UCSD-AML1 (cell line): ENCODE results near the gene MRPL58.
"Not testable (repeated sequence)": the region's sequence is repeated elsewhere in the genome, so short reads cannot be mapped to it uniquely, and the experiment has no call there.

Source experiments
- DNase-seq: peaks from one replicate; lab custom pipeline; 2025; ENCODE audit not compliant: unreplicated experiment; lab: John Stamatoyannopoulos, UW

Gene MRPL58

DNA sequence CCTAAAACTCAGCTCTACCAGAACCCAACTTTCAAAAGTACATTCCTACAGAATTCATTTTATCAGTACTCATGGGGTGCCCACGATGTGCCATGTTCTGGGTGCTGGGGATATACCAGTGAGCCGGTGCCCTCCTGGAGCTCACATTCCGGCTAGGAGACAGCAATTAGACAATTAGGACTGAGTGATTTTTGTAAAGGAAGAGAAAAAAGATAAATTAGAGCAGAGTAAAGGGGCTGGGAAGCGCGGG is 449 bp upstream of the MRPL58 start:
- DNase-seq: no peak

DNA sequence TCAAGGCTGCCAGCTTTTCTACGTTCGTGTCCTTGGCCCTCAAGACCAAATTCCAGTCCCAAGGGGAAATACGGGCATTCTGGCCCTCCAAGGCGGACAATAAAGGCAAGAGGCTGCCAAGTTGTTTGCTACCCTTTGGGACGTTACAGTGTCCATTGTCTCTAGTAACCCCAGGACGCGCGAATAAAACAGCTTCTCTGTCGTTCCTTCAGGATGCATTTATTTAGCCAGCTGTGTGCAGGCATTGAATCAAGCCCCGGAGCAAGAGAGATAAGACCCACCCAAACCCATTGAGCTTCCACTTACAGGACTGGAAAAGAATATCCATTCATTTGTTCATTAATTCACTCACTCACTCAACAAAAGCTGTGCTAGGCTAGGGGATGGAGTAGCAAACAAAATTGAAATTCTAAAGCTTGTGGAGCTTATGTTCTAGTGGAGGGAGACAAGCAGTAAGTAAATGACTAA is 656 bp downstream of the MRPL58 start:
- no peak for DNase-seq

DNA sequence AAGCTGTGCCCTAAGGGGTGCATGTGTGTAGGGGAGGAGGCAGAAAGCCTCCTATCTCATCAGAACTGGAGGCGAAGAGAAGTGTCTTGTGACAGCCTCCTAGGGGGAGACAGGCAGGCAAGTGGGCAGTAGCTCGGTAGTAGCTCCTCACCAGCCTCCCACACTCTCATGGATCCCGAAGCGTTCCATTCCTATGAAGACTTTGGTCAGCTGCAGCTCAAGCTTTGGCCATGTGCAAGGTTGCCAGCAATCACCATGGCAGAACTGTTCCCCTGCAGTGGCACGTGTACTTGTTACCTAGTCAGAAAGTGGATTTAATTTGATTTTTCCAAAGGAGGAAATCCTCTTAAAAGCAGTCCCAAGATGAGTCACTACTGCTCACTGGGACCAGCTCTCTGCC is 6.7 kb downstream of the MRPL58 start:
- no peak for DNase-seq

DNA sequence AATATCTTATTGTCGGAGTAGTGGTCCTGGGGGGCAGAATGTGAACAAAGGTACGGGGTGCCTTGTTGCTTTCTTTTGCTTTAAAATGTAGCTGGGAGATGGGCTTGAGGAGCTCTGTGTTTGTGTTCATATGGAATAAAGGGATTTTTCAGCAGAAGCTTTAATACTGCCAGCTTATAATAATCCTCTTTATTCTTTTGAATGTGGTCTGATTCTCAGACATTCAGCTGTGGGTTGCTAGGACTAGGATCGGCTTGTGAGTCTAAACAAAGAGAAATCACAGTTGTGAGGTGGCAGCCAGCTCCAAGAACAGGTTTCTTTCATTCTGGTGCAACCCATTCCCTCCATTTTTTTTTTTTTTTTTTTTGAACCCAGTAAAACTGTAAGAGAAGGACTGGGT is 7.2 kb downstream of the MRPL58 start:
- DNase-seq: no peak

DNA sequence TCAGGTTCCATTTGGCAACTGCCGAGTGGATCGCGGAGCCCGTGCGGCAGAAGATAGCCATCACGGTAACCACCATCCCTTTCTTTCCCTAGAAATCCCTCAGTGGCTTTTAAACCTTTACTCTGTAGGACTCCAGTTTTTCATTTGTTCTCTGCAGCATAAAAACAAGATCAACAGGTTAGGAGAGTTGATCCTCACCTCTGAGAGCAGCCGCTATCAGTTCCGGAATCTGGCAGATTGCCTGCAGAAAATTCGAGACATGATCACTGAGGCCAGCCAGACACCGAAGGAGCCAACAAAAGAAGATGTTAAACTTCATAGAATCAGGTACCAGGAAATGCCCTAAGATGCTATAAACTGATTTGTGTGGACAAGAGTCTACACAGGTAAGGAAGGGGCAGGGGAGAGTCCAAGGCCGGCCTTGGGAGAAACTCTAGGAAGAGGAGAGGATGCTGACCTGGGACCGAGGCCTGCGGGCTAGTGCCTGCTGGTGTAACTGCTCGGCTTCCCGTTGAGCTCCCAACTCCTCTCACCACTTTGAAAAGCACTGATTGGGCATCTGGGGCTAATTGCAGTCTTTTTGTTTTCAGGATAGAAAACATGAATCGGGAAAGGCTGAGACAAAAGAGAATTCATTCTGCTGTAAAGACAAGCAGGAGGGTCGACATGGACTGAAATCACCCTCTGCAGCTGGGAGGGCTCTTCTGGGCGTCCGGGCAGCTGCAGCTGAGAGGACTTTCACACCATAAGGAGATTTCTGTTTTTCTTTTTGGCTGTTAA is 8.1 kb downstream of the MRPL58 start:
- DNase-seq: no peak

DNA sequence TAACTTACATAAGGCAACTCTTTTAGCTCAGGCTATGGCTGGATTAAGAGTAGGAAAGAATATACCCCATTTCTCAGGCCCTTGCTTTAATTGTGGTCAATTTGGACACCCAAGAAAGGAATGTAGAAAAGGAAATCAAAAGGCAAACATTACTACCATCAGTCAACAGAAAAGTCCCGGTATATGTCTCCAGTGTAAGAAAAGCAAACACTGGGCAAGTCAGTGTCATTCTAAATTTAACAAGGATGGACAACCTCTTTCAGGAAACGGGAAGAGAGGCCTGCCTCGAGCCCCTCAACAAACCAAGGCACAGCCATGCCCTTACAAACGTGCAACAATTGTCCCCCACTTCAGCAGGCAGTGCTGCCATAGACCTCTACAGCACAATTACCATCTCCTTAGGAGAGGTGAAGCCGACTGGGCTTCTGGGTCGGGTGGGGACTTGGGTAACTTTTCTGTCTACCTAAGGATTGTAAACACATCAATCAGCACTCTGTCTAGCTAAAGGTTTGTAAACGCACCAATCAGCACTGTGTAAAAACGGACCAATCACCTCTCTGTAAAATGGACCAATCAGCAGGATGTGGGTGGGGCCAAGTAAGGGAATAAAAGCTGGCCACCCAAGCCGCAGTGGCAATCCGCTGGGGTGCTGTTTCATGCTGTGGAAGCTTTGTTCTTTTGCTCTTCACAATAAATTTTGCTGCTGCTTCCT is 12.4 kb downstream of the MRPL58 start:
- DNase-seq: no peak

DNA sequence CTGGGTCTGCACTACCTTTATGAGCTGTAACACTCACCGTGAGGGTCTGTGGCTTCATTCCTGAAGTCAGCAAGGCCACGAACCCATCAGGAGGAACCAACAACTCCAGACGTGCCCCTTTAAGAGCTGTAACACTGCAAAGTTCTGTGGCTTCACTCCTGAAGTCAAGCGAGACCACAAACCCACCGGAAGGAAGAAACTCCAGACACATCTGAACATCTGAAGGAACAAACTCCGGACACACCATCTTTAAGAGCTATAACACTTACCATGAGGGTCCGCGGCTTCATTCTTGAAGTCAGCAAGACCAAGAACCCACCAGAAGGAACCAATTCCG is 12.9 kb downstream of the MRPL58 start:
- peak; percentile 69 for DNase-seq

DNA sequence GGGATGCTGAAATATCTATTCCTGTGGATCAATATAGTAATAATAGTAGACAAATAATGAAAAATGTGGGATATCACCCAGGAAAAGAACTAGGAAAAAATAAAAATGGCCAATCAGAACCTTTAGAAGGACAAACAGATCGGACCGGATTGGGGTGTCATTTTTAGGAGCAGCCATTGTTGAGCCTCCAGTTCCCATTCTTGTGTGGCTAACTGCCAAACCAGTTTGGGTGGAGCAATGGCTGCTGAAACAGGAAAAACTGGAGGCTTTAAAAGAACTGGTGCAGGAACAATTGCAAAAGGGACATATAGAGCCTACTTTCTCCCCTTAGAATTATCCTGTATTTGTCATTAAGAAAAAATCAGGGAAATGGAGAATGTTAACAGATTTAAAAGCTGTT is 14.2 kb downstream of the MRPL58 start:
- not testable (repeated sequence) for DNase-seq

DNA sequence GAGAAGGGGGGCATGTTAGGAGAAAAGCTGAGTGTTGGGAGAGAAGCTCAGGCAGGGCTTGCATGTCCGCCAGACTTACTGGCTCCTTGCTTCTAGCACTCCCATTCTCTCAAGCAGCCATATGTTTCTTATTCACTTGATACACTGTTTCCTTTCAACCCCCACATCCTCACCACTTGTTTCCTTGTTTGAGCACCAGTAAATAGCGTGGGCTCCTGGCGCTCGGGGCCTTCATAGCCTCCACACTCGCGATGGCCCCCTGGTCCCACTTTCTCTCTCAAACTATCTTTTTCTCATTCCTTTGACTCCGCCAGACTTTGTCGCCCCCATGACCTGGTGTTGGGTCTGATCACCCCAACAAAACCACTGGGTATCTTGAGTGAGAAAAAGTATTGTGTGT is 17.7 kb downstream of the MRPL58 start:
- peak; percentile 41 for DNase-seq

DNA sequence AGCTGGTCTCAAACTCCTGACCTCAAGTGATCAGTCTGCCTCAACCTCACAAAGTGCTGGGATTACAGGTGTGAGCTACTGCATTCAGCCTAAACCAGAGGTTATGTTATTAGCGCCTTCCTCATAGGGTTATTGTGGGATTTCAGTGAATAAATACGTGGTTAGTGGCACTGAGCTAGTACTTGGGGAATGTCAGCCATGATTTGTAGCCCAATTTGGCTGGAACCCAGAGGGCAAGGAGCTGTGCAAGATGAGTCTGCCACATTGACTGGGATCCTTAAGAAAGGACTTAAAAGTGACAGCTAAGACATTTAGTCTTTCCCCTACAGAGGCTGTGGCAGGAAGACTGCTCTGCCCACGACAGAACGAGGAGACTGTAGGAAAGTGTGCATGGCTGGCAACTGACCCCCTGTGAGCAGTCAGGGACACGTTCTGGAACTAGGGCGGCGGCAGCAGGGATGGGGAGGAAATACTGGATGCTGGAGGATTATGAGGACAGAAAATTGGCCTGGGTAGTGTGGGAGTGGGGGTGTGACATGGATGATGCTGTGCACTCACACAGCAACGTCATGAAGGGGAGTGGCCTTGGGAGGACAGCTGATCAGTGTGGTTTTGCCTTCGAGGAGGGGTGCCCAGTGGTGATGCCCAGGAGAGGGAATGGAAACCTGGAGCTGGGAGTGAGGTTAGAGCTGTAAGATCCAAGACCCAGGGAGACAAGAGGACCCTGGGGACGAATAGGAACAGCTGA is 19.7 kb downstream of the MRPL58 start:
- DNase-seq: peak; percentile 71

DNA sequence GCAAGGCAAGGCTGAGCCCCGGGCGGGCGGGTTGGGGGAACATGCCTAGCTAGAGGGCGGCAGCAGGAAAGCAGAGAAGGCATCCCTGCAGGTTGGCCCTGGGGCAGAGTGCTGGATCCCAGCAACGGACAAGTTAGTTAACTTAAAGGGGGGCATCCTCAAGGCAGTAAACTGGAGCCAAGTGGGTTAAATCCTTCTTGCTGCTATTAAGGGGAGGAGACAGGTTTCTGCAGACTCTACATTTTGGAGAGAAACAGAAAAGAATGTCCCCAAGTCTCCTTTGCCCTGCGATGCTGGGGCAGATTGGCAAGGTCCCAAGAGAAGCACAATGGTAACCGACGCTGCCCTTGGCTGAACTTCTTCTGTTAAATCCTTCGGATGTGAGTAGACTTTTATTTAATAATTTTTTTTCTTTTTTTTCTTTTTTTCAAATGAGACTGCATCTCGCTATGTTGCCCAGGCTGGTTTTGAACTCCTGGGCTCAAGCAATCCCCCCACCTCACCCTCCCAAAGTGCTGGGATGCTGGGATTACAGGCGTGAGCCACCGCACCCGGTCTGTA is 20.3 kb downstream of the MRPL58 start:
- no peak for DNase-seq

DNA sequence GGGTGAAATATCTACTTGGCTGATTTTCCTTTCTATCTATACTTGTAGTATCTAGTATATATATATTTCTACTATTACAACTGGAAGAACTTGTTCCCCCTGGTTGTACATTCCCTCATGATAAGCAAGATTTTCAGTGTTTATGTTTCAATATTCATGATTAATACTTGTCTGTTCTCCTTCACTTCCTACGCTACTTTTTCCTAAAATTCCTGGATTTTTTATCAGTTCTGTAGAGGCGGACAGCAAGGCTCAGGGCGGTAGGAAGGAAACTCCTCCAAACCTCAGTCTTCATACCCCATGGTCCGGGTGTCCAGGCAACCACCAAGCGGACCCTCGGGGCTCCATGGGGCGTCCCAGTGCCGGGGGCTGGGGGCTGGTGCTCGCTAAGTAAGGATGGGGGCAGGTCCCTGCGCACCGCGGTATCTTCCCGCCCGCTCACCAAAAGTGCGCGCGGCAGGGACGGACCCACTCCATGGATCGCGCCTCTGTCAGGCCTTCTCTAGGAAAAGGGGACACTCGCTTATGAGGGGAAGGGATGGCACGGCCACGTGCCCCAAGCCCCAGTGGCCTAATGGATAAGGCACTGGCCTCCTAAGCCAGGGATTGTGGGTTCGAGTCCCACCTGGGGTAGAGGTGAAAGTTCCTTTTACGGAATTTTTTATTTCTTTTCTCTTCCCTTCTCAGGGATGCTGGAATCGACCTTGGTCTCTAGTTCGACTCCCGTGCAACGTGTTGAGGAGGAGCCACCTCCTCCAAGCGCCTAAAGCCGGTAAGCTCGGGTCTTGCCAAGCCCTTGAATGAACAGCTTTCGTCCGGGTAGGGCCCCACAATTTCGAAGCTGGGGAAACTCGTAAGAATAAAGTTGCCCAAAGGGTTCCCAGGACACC is 21.1 kb downstream of the MRPL58 start:
- DNase-seq: peak; percentile 95

DNA sequence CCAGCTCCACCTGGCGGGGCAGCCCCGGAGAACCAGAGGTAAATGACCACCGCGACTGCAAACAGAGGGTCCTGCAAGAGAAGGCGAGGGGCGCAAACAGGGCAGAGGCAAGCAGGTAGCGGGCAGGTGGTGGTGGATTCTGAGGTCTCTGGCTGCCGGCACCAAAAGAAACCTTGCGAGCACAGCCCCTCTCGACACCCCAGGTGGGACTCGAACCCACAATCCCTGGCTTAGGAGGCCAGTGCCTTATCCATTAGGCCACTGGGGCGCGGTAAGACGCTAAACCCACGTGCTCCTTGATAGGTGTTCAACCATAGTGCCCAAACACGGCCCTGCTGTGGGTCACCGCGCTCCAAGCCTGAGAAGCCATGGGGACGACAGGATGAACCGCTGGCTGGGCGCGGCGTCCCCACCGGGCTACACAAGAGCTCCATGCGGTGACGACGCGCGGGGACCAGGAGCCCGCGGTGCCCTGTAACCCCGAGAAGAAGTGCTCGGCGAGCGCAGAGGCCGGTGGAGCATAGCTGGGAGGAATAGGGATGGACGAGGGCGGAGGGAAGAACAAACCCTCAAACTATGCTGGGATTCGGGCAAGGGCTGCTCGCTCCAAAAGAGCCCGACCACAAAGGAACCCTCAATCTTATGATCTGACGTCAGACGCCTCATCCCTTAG is 21.9 kb downstream of the MRPL58 start:
- DNase-seq: peak; percentile 94

DNA sequence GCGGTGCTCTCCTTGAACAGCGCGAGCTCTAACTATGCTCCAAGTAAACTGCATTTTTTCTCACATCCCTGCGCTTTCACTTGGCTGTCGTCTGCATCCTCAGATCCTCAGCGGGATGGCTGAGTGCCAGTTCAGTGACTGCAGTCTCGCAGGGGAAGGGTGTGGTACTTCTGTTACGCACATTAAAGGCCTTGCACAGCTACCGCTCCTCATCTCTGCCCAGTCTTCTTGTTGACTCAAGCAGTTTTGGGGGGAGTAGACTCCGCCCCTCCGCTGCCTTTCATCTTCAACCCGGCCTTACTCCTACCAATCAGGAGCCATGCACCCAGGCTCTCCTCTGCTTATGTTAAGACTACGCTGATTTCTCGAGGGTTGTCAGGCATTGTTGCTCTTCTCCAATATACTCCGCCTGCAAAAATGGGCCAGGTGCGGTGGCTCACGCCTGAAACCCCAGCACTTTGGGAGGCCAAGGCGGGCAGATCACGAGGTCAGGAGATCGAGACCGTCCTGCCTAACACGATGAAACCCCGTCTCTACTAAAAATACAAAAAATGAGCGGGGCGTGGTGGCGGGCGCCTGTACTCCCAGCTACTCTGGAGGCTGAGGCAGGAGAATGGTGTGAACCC is 24.3 kb downstream of the MRPL58 start:
- DNase-seq: no peak

DNA sequence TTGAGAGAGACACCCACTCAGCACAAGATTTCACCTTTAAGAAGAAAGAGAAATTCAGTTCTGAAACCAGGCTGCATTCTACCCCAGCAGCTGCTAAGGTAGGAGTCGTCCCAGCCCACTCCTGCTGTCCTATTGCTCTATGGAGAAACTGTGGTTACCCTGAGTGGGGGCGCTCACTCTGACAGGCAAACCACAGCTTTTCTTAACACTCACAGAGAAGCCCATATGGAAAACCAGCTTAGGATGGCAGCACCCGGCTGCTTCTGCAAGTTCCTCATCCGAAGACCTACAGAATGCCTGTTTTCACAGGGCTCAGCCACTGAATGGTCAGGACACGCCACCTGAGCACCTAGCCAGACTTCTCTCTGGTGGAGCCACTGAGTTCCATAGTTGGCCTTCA is 26.8 kb downstream of the MRPL58 start:
- DNase-seq: no peak

DNA sequence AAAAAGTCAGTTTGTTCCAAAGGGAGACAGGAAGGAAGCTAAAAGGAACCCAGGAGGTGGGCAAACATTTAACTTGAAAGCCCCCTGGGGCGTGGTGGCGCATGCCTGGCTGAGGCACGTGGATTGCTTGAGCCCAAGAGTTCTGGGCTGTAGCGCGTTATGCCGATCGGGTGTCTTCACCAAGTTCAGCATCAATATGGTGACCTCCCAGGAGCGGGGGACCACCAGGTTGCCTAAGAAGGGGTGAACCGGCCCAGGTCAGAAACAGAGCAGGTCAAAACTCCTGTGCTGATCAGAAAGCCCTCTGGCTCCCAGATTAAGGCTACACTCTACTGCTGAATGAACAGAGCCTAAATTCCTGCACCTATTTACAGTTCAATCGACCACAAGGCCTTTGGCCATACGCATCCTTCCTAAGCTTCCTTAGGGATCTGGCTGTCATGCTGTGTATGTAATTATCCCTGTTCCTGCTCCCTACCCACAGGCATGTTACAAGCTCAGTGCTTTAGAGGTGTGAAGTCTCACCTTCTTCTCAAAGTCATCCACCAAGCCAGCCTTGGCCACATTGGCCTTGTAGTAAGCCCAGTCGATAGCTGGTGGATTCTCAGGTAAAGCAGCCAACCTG is 29.3 kb downstream of the MRPL58 start:
- no peak for DNase-seq

DNA sequence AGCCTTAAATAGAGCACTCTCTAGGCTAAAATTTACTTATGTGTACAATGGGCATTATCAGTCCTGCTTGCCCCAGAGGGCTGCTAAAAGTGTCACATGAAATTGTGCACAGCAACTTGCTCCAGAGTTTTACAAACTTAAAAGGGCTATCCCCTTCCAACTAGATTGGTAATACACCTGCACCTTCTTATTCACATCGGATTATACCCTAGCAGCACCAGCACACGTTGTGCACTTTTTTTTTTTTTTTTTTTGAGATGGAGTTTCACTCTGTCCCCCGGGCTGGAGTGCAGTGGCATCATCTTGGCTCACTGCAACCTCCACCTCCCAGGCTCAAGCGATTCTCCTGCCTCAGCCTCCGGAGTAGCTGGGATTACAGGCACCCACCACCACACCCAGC is 31.3 kb downstream of the MRPL58 start:
- DNase-seq: not testable (repeated sequence)

DNA sequence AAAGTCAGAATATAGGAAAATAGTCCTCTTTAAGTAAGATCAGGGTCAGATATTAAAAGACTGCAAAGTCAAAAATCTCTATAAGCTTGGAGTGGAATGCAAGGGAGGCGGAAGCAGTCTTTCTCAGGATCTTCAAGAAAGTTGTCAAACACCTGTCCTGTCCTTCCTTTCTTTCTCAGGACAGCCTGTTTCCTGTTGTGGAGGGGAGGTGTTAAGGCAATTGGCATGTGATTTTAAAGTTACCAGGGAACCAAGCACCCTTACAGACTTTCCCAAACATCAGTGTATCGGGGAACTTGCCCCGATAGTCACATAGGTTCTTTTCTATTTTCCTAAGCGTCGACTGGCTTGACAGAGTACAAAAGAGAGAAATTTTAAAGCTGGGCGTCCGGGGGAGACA is 32.2 kb downstream of the MRPL58 start:
- DNase-seq: no peak

DNA sequence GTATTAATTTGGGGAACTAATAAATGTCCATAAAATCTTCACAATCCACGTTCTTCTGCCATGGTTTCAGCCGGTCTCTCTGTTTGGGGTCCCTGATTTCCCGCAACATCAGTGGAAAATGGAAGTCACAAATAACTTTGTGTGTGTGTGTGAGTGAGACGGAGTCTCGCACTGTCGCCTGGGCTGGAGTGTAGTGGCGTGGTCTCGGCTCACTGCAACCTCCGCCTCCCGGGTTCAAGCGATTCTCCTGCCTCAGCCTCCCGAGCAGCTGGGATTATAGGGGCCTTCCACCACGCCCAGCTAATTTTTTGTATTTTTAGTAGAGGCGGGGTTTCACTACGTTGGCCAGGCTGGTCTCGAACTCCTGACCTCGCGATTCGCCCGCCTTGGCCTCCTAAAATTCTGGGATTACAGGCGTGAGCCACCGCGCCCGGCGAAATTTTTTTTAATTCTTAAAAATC is 33.5 kb downstream of the MRPL58 start:
- not testable (repeated sequence) for DNase-seq
